Transverse colon (tissue), 4 donors: ENCODE results near the gene ADCY2. TPM values are rescaled to one million over a fixed set of nuclear protein-coding genes. Genes with fewer than 3 reads are reported as not detected.

ENCODE experiments used
- DNase-seq: peaks from one replicate; pipeline ENCODE4 v3.0.0-alpha.2; 2019
- H3K27ac ChIP-seq, 4 donors: fragments of 200-600 bp; sonication (generic); 2 replicates each; pipeline ENCODE4 v1.5.1; 2016 to 2018; ENCODE audit warnings: inconsistent platforms in 4 of 4
- H3K27me3 ChIP-seq: fragments of 200-600 bp; sonication (generic); 2 replicates; pipeline ENCODE4 v1.5.1; 2017; ENCODE audit warnings: inconsistent platforms
- H3K36me3 ChIP-seq, 4 donors: fragments of 200-600 bp; sonication (generic); 2 replicates each; pipeline ENCODE4 v1.5.1; 2017 to 2019; ENCODE audit warnings: inconsistent platforms in 4 of 4
- H3K4me1 ChIP-seq, 4 donors: fragments of 200-600 bp; sonication (generic); 2 replicates each; pipeline ENCODE4 v1.5.1; 2017 to 2020; ENCODE audit warnings: inconsistent platforms in 4 of 4
- H3K4me3 ChIP-seq, 4 donors: fragments of 200-600 bp; sonication (generic); 1 replicate in 1 of 4; 2 replicates in 3 of 4; pipeline versions ENCODE4 v1.5.1 to v1.6.1; 2017 to 2019; ENCODE audit warnings: inconsistent platforms in 4 of 4
- H3K9me3 ChIP-seq, 2 donors: fragments of 200-600 bp; sonication (generic); 2 replicates each; pipeline ENCODE4 v1.5.1; 2017 to 2019; ENCODE audit warnings: inconsistent platforms in 2 of 2
- CTCF ChIP-seq, 5 experiments: fragments of 200-600 bp in 3 of 5; fragments of 450-650 bp in 2 of 5; sonication (generic) in 3 of 5; IDR thresholded peaks; 1 replicate in 2 of 5; 2 replicates in 3 of 5; pipeline ENCODE4 v1.5.1; 2016 to 2017; ENCODE audit warnings: antibody characterized with exemption in 5 of 5, inconsistent platforms in 3 of 5, mild to moderate bottlenecking in 2 of 5, moderate library complexity in 1 of 5
- EP300 ChIP-seq: sonication (generic); formaldehyde crosslinking; IDR thresholded peaks from one replicate; pipeline ENCODE4 v1.6.1; 2017; ENCODE audit warnings: antibody characterized with exemption, low read depth
- POLR2A ChIP-seq: fragments of 450-650 bp; IDR thresholded peaks from one replicate; pipeline ENCODE4 v1.6.1; 2016; ENCODE audit warnings: antibody characterized with exemption, mild to moderate bottlenecking, moderate library complexity
- POLR2AphosphoS5 ChIP-seq, 3 donors: sonication (generic); formaldehyde crosslinking; IDR thresholded peaks; one replicate each; pipeline ENCODE4 v1.6.1; 2016; ENCODE audit warnings: antibody characterized with exemption in 3 of 3
- WGBS, 2 donors: methylation state at CpG; one replicate each; pipeline ENCODE4 v1.1.5; 2018; ENCODE audit warnings: low coverage in 1 of 2; 5-methylcytosine and 5-hydroxymethylcytosine counted together
- in situ Hi-C, 4 donors: fragments of 200-750 bp; cut with MboI; loops; one replicate each; pipeline versions ENCODE4 v1.15.0 to v1.15.1; 2017; ENCODE audit warnings: low sequenced_read_pairs in 3 of 4, low pct_ligation_motif_present in 1 of 4, low pct_unique_long_range_greater_than_20kb in 1 of 4
- intact Hi-C: fragments of 100-400 bp; cut with DNase I; formaldehyde crosslinking; loops from one replicate; pipeline ENCODE4 v1.15.1; 2023; ENCODE audit warnings: low total_unique reads
- total RNA-seq, 4 donors: library from RNA; depleted of rRNA; stranded (reverse); fragments of >200 nt; gene quantifications; one replicate each; pipeline ENCODE4 v1.1.0, GENCODE V29; 2016

Gene ADCY2
- total RNA-seq, 4 donors from 2014 or later, result 1.4 to 4.5 (median 3.1) TPM

GRCh38 chr5:7606840-7607465 is 211.0 kb downstream of the ADCY2 start:
- intact Hi-C loops (no loop called here), in situ Hi-C loops (no loop called here)
- Histone ChIP-seq H3K9me3 (no peaks in the 10 kb centered on the region), H3K4me3 (no peak overlapping the region), H3K36me3 (no peaks in the 10 kb centered on the region), H3K27me3 (no peaks in the 10 kb centered on the region), H3K4me1 (no peaks in the 10 kb centered on the region), H3K27ac (no peak overlapping the region)
- DNase-seq, result no peak
- TF ChIP-seq POLR2A (no peak), POLR2AphosphoS5 (IDR thresholded peaks at IDR 0.05) (no peak), CTCF (IDR thresholded peaks at IDR 0.05) (no peak), EP300 (no peak)
- WGBS, 2 donors, result 58 to 62% methylated on average over 3 to 4 of the region's 4 CpGs

GRCh38 chr5:7608772-7609171 is 212.8 kb downstream of the ADCY2 start:
- TF ChIP-seq EP300 (no peak), POLR2A (no peak), CTCF (IDR thresholded peaks at IDR 0.05) (no peak), POLR2AphosphoS5 (IDR thresholded peaks at IDR 0.05) (no peak)
- Histone ChIP-seq H3K9me3 (no peaks in the 10 kb centered on the region), H3K4me1 (no peaks in the 10 kb centered on the region), H3K27me3 (no peaks in the 10 kb centered on the region), H3K27ac (no peak overlapping the region), H3K36me3 (no peaks in the 10 kb centered on the region), H3K4me3 (no peak overlapping the region)
- no peak for DNase-seq
- in situ Hi-C loops (no loop called here), intact Hi-C loops (no loop called here)

GRCh38 chr5:7609726-7610125 is 213.8 kb downstream of the ADCY2 start:
- intact Hi-C loops (no loop called here), in situ Hi-C loops (no loop called here)
- Histone ChIP-seq H3K9me3 (no peaks in the 10 kb centered on the region), H3K27me3 (no peaks in the 10 kb centered on the region), H3K4me1 (no peaks in the 10 kb centered on the region), H3K27ac (no peak overlapping the region), H3K4me3 (no peak overlapping the region), H3K36me3 (no peaks in the 10 kb centered on the region)
- DNase-seq, result no peak
- 53 to 58% methylated on average over 1 of the region's 1 CpG for WGBS, 2 donors
- no peak for TF ChIP-seq POLR2A
- TF ChIP-seq EP300, result no peak
- no peak for TF ChIP-seq POLR2AphosphoS5 (IDR thresholded peaks at IDR 0.05)
- no peak for TF ChIP-seq CTCF (IDR thresholded peaks at IDR 0.05)

- TF ChIP-seq POLR2AphosphoS5 (IDR thresholded peaks at IDR 0.05), result no peak
- H3K9me3 ChIP-seq, result no peaks in the 10 kb centered on the region
- H3K27ac ChIP-seq, result no peak overlapping the region
- no peak for DNase-seq
- H3K4me1 ChIP-seq, result no peaks in the 10 kb centered on the region
- H3K36me3 ChIP-seq, result no peaks in the 10 kb centered on the region
- in situ Hi-C loops, result no loop called here
- intact Hi-C loops, result no loop called here
- 73 to 76% methylated on average over 2 of the region's 2 CpGs for WGBS, 2 donors
- no peak overlapping the region for H3K4me3 ChIP-seq
- H3K27me3 ChIP-seq, result no peaks in the 10 kb centered on the region
These were observed 214.7 kb downstream of the ADCY2 start for GRCh38 chr5:7610531-7611177.

GRCh38 chr5:7611518-7611917 is 215.6 kb downstream of the ADCY2 start:
- H3K4me1 ChIP-seq, result no peaks in the 10 kb centered on the region
- H3K4me3 ChIP-seq, result no peak overlapping the region
- DNase-seq, result no peak
- H3K27ac ChIP-seq, result no peak overlapping the region
- TF ChIP-seq CTCF (IDR thresholded peaks at IDR 0.05), result no peak
- TF ChIP-seq EP300, result no peak
- TF ChIP-seq POLR2AphosphoS5 (IDR thresholded peaks at IDR 0.05), result no peak
- no peak for TF ChIP-seq POLR2A
- 48 to 50% methylated on average over 1 of the region's 1 CpG for WGBS, 2 donors
- H3K9me3 ChIP-seq, result no peaks in the 10 kb centered on the region
- H3K36me3 ChIP-seq, result no peaks in the 10 kb centered on the region
- in situ Hi-C loops, result no loop called here
- intact Hi-C loops, result no loop called here
- H3K27me3 ChIP-seq, result no peaks in the 10 kb centered on the region
